CD4-positive, CD25-positive, alpha-beta regulatory T cell (primary cell): ENCODE measurements around the gene PYHIN1. TPM values are rescaled to one million over a fixed set of nuclear protein-coding genes. Genes with fewer than 3 reads are reported as not detected.
A peak's percentile ranks its signal among the peaks of the same experiment; 100 is the strongest.

ENCODE experiments used
- ATAC-seq, 2 donors: fragments of 150-1000 bp; cut with Tn5 transposase; one replicate each; pipeline ENCODE4 v1.10.0; 2021; ENCODE audit warnings: low read depth in 2 of 2, moderate number of reproducible peaks in 2 of 2, moderate library complexity in 1 of 2
- DNase-seq, 3 donors: peaks; one replicate each; pipeline versions ENCODE4 v3.0.0 to v3.0.0-alpha.2; 2012 to 2022; ENCODE audit warnings: mixed read lengths in 1 of 3
- H3K27ac ChIP-seq: one replicate; pipeline ENCODE4 v1.7.0; 2013; ENCODE audit warnings: mild to moderate bottlenecking, low read length; ENCODE audit not compliant: insufficient read depth, poor library complexity, severe bottlenecking
- H3K27me3 ChIP-seq: one replicate; pipeline ENCODE4 v1.7.0; 2013; ENCODE audit warnings: low read length; ENCODE audit not compliant: control insufficient read depth, insufficient read depth
- H3K36me3 ChIP-seq: one replicate; pipeline ENCODE4 v1.7.0; 2013; ENCODE audit warnings: mild to moderate bottlenecking, low read length, moderate library complexity; ENCODE audit not compliant: control insufficient read depth, insufficient read depth
- H3K4me1 ChIP-seq: 2 replicates; pipeline ENCODE4 v1.7.0; 2013; ENCODE audit warnings: mild to moderate bottlenecking, low read length; ENCODE audit not compliant: insufficient read depth, control insufficient read depth, poor library complexity, severe bottlenecking
- H3K4me3 ChIP-seq: one replicate; pipeline ENCODE4 v1.7.0; 2013; ENCODE audit warnings: low read depth, mild to moderate bottlenecking, low read length, moderate library complexity
- H3K9me3 ChIP-seq, 2 experiments: 1 replicate in 1 of 2; 2 replicates in 1 of 2; pipeline ENCODE4 v1.7.0; 2013; ENCODE audit warnings: low read length in 2 of 2, mild to moderate bottlenecking in 1 of 2, moderate library complexity in 1 of 2; ENCODE audit not compliant: control insufficient read depth in 2 of 2
- H3K27ac Mint-ChIP-seq, 3 donors: one replicate each; pipeline ENCODE4 v1.8.0; 2020 to 2022; ENCODE audit warnings: mild to moderate bottlenecking in 3 of 3, mixed read lengths in 3 of 3, moderate library complexity in 2 of 3
- H3K27me3 Mint-ChIP-seq: one replicate; pipeline ENCODE4 v1.8.0; 2022; ENCODE audit warnings: mild to moderate bottlenecking, mixed read lengths
- H3K36me3 Mint-ChIP-seq: one replicate; pipeline ENCODE4 v1.8.0; 2020; ENCODE audit warnings: mixed read lengths
- H3K4me1 Mint-ChIP-seq, 4 donors: one replicate each; pipeline ENCODE4 v1.8.0; 2020 to 2022; ENCODE audit warnings: mixed read lengths in 4 of 4, mild to moderate bottlenecking in 1 of 4
- H3K4me3 Mint-ChIP-seq, 4 donors: one replicate each; pipeline ENCODE4 v1.8.0; 2020 to 2022; ENCODE audit warnings: mild to moderate bottlenecking in 4 of 4, mixed read lengths in 4 of 4, moderate library complexity in 3 of 4
- H3K9me3 Mint-ChIP-seq, 7 donors: one replicate each; pipeline ENCODE4 v1.8.0; 2020 to 2022; ENCODE audit warnings: mixed read lengths in 7 of 7, mild to moderate bottlenecking in 3 of 7, moderate library complexity in 2 of 7
- polyA plus RNA-seq, 4 donors: library from polyadenylated mRNA; unstranded; fragments of 300-500 nt; fragmentation: Illumina TruSeq; gene quantifications; one replicate each; pipeline ENCODE4 v1.2.3, GENCODE V29; 2021
- total RNA-seq: library from RNA; stranded (reverse); gene quantifications from one replicate; pipeline ENCODE4 v1.2.3, GENCODE V29; 2022

The PYHIN1 gene
- total and polyA plus RNA-seq, 5 donors from 2014 or later: 97.3 to 112 (median 98.6) TPM

GRCh38 chr1:158932171-158932570 lies 819 bp downstream of the PYHIN1 start:
- H3K4me1 ChIP-seq: peaks cover 34% of the 10 kb centered on the region
- H3K9me3 ChIP-seq: peaks cover 2 to 4% of the 10 kb centered on the region in 2 experiments
- peak; percentile 19 to 36 for ATAC-seq
- H3K27ac Mint-ChIP-seq: peak overlapping the region; percentile 94 to 97 (median 96)
- peaks cover 13% of the 10 kb centered on the region for H3K36me3 ChIP-seq
- H3K4me3 ChIP-seq: peak overlapping the region; percentile 98
- peaks cover 0 to 7% (median 2%) of the 10 kb centered on the region in 7 donors for H3K9me3 Mint-ChIP-seq
- peaks cover 25% of the 10 kb centered on the region for H3K36me3 Mint-ChIP-seq
- H3K4me1 Mint-ChIP-seq: peaks cover 26 to 49% (median 37%) of the 10 kb centered on the region in 4 donors
- H3K27me3 Mint-ChIP-seq: no peaks in the 10 kb centered on the region
- H3K27me3 ChIP-seq: no peaks in the 10 kb centered on the region
- peak overlapping the region; percentile 100 for H3K4me3 Mint-ChIP-seq
- peak in 2 of 3 donors; percentile 26 to 66 for DNase-seq
- peak overlapping the region; percentile 77 for H3K27ac ChIP-seq

- peaks cover 0 to 7% (median under 1%) of the 10 kb centered on the region in 7 donors for H3K9me3 Mint-ChIP-seq
- no peaks in the 10 kb centered on the region for H3K27me3 ChIP-seq
- peaks cover 36% of the 10 kb centered on the region for H3K36me3 Mint-ChIP-seq
- ATAC-seq (no peak), DNase-seq (peak in 2 of 3 donors; percentile 38 to 71)
- H3K27ac Mint-ChIP-seq: peak overlapping the region; percentile 1 to 92 (median 72)
- peaks cover 26 to 47% (median 36%) of the 10 kb centered on the region in 4 donors for H3K4me1 Mint-ChIP-seq
- peaks cover 34% of the 10 kb centered on the region for H3K4me1 ChIP-seq
- H3K9me3 ChIP-seq: no peaks in the 10 kb centered on the region
- peak overlapping the region; percentile 98 for H3K4me3 ChIP-seq
- H3K27ac ChIP-seq: peak overlapping the region; percentile 77
- no peaks in the 10 kb centered on the region for H3K27me3 Mint-ChIP-seq
- H3K4me3 Mint-ChIP-seq: peak overlapping the region; percentile 88 to 99 (median 92)
- H3K36me3 ChIP-seq: peaks cover 25% of the 10 kb centered on the region
Measured at GRCh38 chr1:158933621-158934020, 2.3 kb downstream of the PYHIN1 start.

- Mint-ChIP-seq H3K27ac (peak overlapping the region in 2 of 3 donors; percentile 31 to 87), H3K9me3 (peaks cover 0 to 3% (median 0%) of the 10 kb centered on the region in 7 donors), H3K36me3 (peaks cover 65% of the 10 kb centered on the region), H3K4me3 (peak overlapping the region in 1 of 4 donors; percentile 13), H3K27me3 (no peaks in the 10 kb centered on the region), H3K4me1 (peaks cover 28 to 57% (median 44%) of the 10 kb centered on the region in 4 donors)
- Histone ChIP-seq H3K27me3 (no peaks in the 10 kb centered on the region), H3K4me1 (peaks cover 14% of the 10 kb centered on the region), H3K27ac (no peak overlapping the region), H3K4me3 (no peak overlapping the region), H3K36me3 (peaks cover 79% of the 10 kb centered on the region), H3K9me3 (no peaks in the 10 kb centered on the region)
- no peak for DNase-seq
- no peak for ATAC-seq
Measured at GRCh38 chr1:158939180-158939579, 7.8 kb downstream of the PYHIN1 start.

GRCh38 chr1:158941317-158941716 lies 10.0 kb downstream of the PYHIN1 start:
- DNase-seq: no peak
- H3K27ac ChIP-seq: no peak overlapping the region
- no peaks in the 10 kb centered on the region for H3K27me3 Mint-ChIP-seq
- H3K36me3 Mint-ChIP-seq: peaks cover 69% of the 10 kb centered on the region
- peaks cover 30 to 52% (median 43%) of the 10 kb centered on the region in 4 donors for H3K4me1 Mint-ChIP-seq
- H3K4me1 ChIP-seq: no peaks in the 10 kb centered on the region
- peaks cover 94% of the 10 kb centered on the region for H3K36me3 ChIP-seq
- peak overlapping the region in 1 of 3 donors; percentile 1 for H3K27ac Mint-ChIP-seq
- no peaks in the 10 kb centered on the region for H3K9me3 Mint-ChIP-seq
- H3K4me3 Mint-ChIP-seq: no peak overlapping the region
- no peaks in the 10 kb centered on the region for H3K9me3 ChIP-seq
- H3K4me3 ChIP-seq: no peak overlapping the region
- no peaks in the 10 kb centered on the region for H3K27me3 ChIP-seq
- ATAC-seq: no peak

DNA sequence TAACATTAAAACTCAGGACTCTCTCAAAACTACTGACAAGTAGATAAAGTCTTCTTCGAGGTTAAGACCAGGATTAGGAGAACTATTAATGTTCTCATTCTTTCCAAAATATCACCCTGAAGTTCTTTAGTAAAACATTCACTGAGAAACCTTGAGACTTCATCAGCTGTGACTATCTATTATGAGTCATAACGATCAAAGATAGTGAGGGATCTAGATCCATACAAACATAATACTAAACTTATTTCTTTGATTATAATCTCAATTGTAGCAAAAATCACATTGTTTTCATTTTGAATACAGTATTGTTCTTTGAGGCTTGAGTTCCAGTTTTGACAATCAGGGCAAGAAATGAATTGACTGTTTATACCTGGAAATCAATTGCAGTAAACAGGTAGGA lies 11.1 kb downstream of the PYHIN1 start:
- H3K36me3 ChIP-seq: peaks cover 96% of the 10 kb centered on the region
- H3K27ac ChIP-seq: no peak overlapping the region
- H3K27ac Mint-ChIP-seq: no peak overlapping the region
- H3K9me3 ChIP-seq: no peaks in the 10 kb centered on the region
- no peaks in the 10 kb centered on the region for H3K27me3 ChIP-seq
- H3K4me1 ChIP-seq: no peaks in the 10 kb centered on the region
- DNase-seq (no peak), ATAC-seq (no peak)
- peaks cover 32 to 55% (median 45%) of the 10 kb centered on the region in 4 donors for H3K4me1 Mint-ChIP-seq
- H3K36me3 Mint-ChIP-seq: peaks cover 70% of the 10 kb centered on the region
- H3K4me3 ChIP-seq: no peak overlapping the region
- H3K4me3 Mint-ChIP-seq: peak overlapping the region in 2 of 4 donors; percentile 12 to 58
- no peaks in the 10 kb centered on the region for H3K27me3 Mint-ChIP-seq
- H3K9me3 Mint-ChIP-seq: no peaks in the 10 kb centered on the region

GRCh38 chr1:158943059-158943458 lies 11.7 kb downstream of the PYHIN1 start:
- peaks cover 97% of the 10 kb centered on the region for H3K36me3 ChIP-seq

GRCh38 chr1:158945061-158945460 lies 13.7 kb downstream of the PYHIN1 start:
- H3K27me3 Mint-ChIP-seq: no peaks in the 10 kb centered on the region
- Histone ChIP-seq H3K9me3 (no peaks in the 10 kb centered on the region), H3K27ac (no peak overlapping the region), H3K36me3 (peaks cover 96% of the 10 kb centered on the region), H3K27me3 (no peaks in the 10 kb centered on the region), H3K4me3 (no peak overlapping the region), H3K4me1 (no peaks in the 10 kb centered on the region)
- peaks cover 74% of the 10 kb centered on the region for H3K36me3 Mint-ChIP-seq
- H3K9me3 Mint-ChIP-seq: peaks cover 0 to 5% (median 3%) of the 10 kb centered on the region in 7 donors
- no peak overlapping the region for H3K4me3 Mint-ChIP-seq
- H3K27ac Mint-ChIP-seq: peak overlapping the region in 2 of 3 donors; percentile 35 to 71
- no peak for ATAC-seq
- H3K4me1 Mint-ChIP-seq: peaks cover 37 to 61% (median 53%) of the 10 kb centered on the region in 4 donors
- DNase-seq: no peak

More at GRCh38 chr1:158943059-158943458, 11.7 kb downstream of the PYHIN1 start:
- H3K27ac ChIP-seq: no peak overlapping the region
- DNase-seq: no peak
- H3K9me3 Mint-ChIP-seq: no peaks in the 10 kb centered on the region
- no peaks in the 10 kb centered on the region for H3K9me3 ChIP-seq
- no peaks in the 10 kb centered on the region for H3K4me1 ChIP-seq
- no peak overlapping the region for H3K4me3 ChIP-seq
- H3K4me1 Mint-ChIP-seq: peaks cover 38 to 60% (median 50%) of the 10 kb centered on the region in 4 donors
- peaks cover 70% of the 10 kb centered on the region for H3K36me3 Mint-ChIP-seq
- peak overlapping the region in 1 of 3 donors; percentile 57 for H3K27ac Mint-ChIP-seq
- no peak overlapping the region for H3K4me3 Mint-ChIP-seq
- no peak for ATAC-seq
- H3K27me3 ChIP-seq: no peaks in the 10 kb centered on the region
- H3K27me3 Mint-ChIP-seq: no peaks in the 10 kb centered on the region

DNA sequence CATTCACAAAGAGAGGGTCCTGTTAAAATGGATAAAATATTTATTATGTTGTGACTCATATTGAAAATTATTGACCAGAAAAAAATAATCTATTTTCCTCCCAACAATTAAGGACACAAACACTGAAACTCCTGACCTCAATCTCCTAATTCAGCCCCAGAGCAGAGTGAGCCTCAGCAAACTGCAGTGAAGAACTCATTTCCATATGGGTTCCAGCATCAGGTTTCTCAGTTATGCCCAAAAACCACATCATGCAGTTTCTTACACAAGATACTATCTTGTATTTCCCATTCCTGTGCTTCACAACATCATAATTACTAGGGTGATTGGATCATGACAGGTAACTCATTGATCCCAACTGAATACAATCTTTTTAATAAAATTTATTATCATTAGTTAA lies 15.4 kb downstream of the PYHIN1 start:
- H3K4me1 Mint-ChIP-seq: peaks cover 37 to 63% (median 56%) of the 10 kb centered on the region in 4 donors
- Histone ChIP-seq H3K27me3 (no peaks in the 10 kb centered on the region), H3K9me3 (no peaks in the 10 kb centered on the region), H3K4me1 (no peaks in the 10 kb centered on the region), H3K36me3 (peaks cover 96% of the 10 kb centered on the region), H3K4me3 (no peak overlapping the region), H3K27ac (no peak overlapping the region)
- peaks cover 86% of the 10 kb centered on the region for H3K36me3 Mint-ChIP-seq
- peaks cover 0 to 9% (median 3%) of the 10 kb centered on the region in 7 donors for H3K9me3 Mint-ChIP-seq
- ATAC-seq (no peak), DNase-seq (no peak)
- H3K27ac Mint-ChIP-seq: no peak overlapping the region
- peak overlapping the region in 1 of 4 donors; percentile 22 for H3K4me3 Mint-ChIP-seq
- H3K27me3 Mint-ChIP-seq: no peaks in the 10 kb centered on the region
